GM20000 (cell line): Measurements from ENCODE around the gene GRB10.

Experiments
- DNase-seq: peaks from one replicate; pipeline ENCODE4 v3.0.0; 2012; ENCODE audit warnings: low spot score
- TF ChIP-seq, protein P1 (sequence below): IDR thresholded peaks from 2 replicates; pipeline ENCODE4 v1.5.1; 2012; ENCODE audit warnings: mild to moderate bottlenecking, control low read depth; ENCODE audit errors: extremely low read depth, missing control alignments

Gene GRB10

DNA sequence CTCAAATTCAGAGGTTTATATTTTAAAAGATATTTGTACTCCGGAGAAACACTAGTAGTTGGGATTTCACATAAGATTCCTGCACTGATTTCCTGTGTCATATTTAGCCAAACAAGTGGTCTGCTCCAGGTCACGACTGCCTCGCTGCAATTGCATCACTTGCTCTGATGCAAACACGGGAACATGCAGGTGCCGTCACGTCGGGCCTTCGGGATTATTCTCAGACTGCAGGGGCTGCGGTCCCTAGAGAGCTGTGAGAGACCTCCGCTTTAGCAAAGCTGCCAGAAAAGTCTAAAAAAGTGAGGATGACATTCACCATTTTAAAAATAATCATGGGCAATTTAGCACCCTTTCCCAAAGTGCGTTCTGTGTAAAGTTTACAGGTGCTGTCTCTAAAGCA is 124.0 kb downstream of the GRB10 start:
- TF ChIP-seq, protein P1, sequence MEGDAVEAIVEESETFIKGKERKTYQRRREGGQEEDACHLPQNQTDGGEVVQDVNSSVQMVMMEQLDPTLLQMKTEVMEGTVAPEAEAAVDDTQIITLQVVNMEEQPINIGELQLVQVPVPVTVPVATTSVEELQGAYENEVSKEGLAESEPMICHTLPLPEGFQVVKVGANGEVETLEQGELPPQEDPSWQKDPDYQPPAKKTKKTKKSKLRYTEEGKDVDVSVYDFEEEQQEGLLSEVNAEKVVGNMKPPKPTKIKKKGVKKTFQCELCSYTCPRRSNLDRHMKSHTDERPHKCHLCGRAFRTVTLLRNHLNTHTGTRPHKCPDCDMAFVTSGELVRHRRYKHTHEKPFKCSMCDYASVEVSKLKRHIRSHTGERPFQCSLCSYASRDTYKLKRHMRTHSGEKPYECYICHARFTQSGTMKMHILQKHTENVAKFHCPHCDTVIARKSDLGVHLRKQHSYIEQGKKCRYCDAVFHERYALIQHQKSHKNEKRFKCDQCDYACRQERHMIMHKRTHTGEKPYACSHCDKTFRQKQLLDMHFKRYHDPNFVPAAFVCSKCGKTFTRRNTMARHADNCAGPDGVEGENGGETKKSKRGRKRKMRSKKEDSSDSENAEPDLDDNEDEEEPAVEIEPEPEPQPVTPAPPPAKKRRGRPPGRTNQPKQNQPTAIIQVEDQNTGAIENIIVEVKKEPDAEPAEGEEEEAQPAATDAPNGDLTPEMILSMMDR = no peak
- DNase-seq = no peak

DNA sequence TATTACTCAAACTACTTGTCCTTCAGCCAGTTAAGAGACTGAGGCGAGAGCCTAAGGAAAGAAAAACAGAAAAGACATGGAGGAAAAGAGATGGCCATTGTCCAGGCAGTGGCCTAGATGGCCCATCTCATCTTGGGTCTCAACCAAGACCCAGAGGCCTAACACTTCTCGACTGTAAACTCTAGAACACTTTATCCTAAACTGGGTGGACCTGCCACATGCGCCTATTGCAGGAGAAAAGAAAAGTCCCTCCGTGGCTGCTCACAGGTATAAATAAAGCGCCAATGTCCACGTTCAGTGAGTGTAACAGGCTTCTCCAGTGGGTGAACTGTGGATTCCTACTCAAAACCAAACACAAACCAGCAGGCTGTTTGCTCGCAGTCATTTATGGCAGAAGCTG is 124.8 kb downstream of the GRB10 start:
- DNase-seq = no peak
- TF ChIP-seq, protein P1 = no peak

DNA sequence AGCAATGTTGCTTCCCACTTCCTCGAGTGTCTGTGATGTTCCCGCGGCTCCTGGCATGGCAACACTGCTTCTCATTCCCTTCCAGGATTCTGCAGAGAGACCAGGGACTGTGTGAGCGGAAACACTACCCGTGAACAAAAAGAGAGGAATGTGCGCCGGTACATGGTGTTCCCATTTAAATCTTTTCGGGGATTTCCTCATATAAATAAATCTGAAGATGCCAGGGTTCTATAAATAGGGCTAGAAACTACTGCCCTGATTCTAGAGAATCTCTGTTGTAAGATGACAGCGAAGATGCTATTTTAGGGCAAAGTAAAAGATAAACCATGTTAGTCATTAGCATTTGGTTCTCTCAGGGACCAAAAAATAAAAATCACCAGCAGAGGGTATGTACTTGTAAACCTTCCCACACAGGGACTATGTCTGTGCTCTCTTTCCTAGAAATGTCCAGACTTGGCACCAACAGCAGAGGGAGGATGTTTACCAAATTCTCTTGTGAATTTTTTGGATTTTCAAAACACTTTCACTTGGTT is 125.3 kb downstream of the GRB10 start:
- no peak for DNase-seq
- TF ChIP-seq, protein P1 = no peak

DNA sequence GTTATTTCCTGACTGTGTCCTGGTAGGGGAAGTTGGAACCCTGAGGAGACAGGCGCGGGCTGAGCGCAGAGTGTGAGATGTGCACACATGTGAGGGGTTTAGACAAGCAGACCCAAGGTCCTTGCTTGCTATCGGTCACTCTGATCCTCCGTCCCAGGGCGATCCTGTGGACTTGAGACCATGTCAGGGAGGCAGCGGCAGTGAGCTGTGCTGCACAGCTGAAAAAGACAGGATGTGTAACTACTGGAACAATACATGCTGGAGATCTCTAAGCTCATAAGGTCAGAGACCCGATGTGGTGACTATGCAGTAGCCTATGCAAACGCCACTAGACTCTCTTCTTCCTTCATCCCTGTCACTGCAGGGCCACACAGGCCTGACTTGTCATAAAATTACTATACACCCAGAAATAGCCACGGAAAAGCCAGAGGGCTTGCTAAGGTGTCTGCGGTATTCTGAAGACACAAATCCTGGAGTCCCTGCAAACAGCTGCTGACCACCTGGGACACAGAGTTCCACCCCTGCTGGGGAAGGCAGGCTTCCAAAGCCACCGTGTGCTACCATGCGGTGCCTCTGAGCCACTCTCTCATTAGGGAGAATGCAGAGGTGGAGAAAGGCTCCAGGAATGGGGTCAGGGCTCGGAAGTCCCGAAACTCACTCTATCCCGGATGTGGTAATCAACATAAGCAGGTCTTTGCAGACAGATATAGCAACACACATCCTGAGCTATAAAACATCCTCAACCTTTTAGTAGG is 126.4 kb downstream of the GRB10 start:
- TF ChIP-seq, protein P1 = no peak
- no peak for DNase-seq

DNA sequence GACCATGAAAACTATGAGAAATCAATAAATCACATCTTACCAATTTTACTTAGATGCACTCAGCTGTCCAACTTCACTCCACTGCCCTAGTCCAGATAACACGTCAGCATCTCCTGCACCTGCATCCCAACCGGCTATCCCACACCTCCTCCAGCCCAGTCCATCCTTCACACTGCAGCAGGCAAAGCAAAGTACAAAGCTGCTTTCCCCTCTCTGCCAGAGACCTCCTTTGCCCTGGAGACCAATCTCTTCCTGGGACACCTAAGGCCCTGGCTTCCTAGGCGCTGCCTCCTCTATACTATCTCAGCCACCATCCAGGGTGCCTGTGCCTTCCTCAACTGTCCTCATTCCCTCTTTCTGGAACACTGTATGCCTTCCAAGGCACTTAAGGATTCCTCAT is 127.2 kb downstream of the GRB10 start:
- TF ChIP-seq, protein P1 = no peak
- DNase-seq = no peak

DNA sequence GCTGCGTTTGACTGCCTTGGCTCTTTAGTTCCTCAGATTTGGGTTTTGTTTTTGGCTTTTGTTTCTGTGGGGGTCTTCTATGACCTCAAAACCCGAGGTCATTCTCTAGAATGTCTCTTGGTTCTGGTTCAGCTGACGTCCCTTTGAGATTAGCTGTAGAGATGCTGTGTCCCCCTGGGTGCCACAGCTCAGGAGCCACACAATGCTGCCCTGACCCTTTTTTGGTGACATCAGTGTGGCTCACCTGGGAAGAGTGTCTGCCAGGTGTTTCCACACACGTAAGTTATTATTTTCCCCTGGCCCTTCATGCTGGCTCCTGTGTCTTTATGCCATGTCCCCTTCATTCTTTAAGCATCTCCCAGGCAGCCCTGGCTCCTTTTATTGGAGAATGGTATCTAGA is 127.7 kb downstream of the GRB10 start:
- TF ChIP-seq, protein P1 = no peak
- no peak for DNase-seq

DNA sequence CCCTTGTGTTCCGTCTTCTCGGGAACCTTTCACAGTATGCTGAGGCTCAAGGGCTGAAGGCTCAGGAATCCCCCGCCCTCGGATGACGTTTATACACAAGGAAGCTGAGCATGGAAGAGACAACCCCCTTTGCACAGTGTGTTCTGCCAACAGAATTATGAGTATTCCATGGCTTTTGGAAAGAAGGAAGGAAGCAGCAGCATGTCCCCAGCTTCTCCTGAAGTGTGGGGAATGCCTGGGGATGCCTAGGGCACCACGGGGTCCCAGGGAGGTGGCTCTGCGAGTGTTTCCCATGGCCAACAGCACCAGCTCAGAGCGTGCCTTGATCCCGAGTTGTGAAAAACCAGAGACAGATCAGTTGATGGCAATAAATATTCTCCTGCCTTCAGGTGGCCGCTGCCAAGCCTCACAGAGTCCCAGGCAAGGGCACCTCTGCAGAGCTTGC is 128.7 kb downstream of the GRB10 start:
- TF ChIP-seq, protein P1 = no peak
- DNase-seq = no peak
